GM21423 (cell line): ENCODE results near the gene TMEM202.
"Not testable (repeated sequence)": the region's sequence is repeated elsewhere in the genome, so short reads cannot be mapped to it uniquely, and the experiment has no call there.

Source experiments
- ATAC-seq: cut with Tn5 transposase; IDR thresholded peaks from one replicate; pipeline ENCODE4 v1.9.1; 2021; ENCODE audit warnings: mild to moderate bottlenecking, moderate library complexity; ENCODE audit not compliant: unreplicated experiment

TMEM202 gene

GRCh38 chr15:72398648-72399047 lies 543 bp downstream of the TMEM202 start:
- no peak for ATAC-seq

GRCh38 chr15:72402726-72403125 lies 4.6 kb downstream of the TMEM202 start:
- no peak for ATAC-seq

GRCh38 chr15:72404356-72404755 lies 6.3 kb downstream of the TMEM202 start:
- no peak for ATAC-seq

- ATAC-seq = no peak
Measured at GRCh38 chr15:72404841-72405240, 6.7 kb downstream of the TMEM202 start.

GRCh38 chr15:72406936-72407335 lies 8.8 kb downstream of the TMEM202 start:
- ATAC-seq = no peak

GRCh38 chr15:72411111-72411510 lies 13.0 kb downstream of the TMEM202 start:
- no peak for ATAC-seq

- no peak for ATAC-seq
Measured at GRCh38 chr15:72411544-72411943, 13.4 kb downstream of the TMEM202 start.

- ATAC-seq = not testable (repeated sequence)
Measured at GRCh38 chr15:72413337-72413736, 15.2 kb downstream of the TMEM202 start.

GRCh38 chr15:72415304-72415703 lies 17.2 kb downstream of the TMEM202 start:
- ATAC-seq = no peak

- ATAC-seq = not testable (repeated sequence)
Measured at GRCh38 chr15:72419768-72420167, 21.7 kb downstream of the TMEM202 start.

GRCh38 chr15:72420576-72420975 lies 22.5 kb downstream of the TMEM202 start:
- ATAC-seq = no peak

- ATAC-seq = no peak
Measured at GRCh38 chr15:72421484-72421883, 23.4 kb downstream of the TMEM202 start.

GRCh38 chr15:72423256-72423655 lies 25.2 kb downstream of the TMEM202 start:
- no peak for ATAC-seq

GRCh38 chr15:72426753-72427152 lies 28.6 kb downstream of the TMEM202 start:
- ATAC-seq = no peak

GRCh38 chr15:72437650-72438316 lies 39.7 kb downstream of the TMEM202 start:
- ATAC-seq = no peak

GRCh38 chr15:72442848-72443247 lies 44.7 kb downstream of the TMEM202 start:
- ATAC-seq = not testable (repeated sequence)

GRCh38 chr15:72445426-72445825 lies 47.3 kb downstream of the TMEM202 start:
- ATAC-seq = no peak

- ATAC-seq = no peak
Measured at GRCh38 chr15:72450805-72451204, 52.7 kb downstream of the TMEM202 start.

- ATAC-seq = no peak
Measured at GRCh38 chr15:72451224-72451623, 53.1 kb downstream of the TMEM202 start.

GRCh38 chr15:72456684-72457083 lies 58.6 kb downstream of the TMEM202 start:
- no peak for ATAC-seq
